ENCODE data around the gene NFS1.
A peak's percentile ranks its signal among the peaks of the same experiment; 100 is the strongest.

NFS1 gene

GRCh38 chr20:35635652-35636051 lies 63.5 kb downstream of the NFS1 start:
- DNase-seq, result no peak

GRCh38 chr20:35632539-35633115 lies 66.5 kb downstream of the NFS1 start:
- DNase-seq, result no peak

- DNase-seq, result no peak
Observed at GRCh38 chr20:35630636-35631035, 68.5 kb downstream of the NFS1 start.

GRCh38 chr20:35629427-35630145 lies 69.6 kb downstream of the NFS1 start:
- DNase-seq, result no peak

GRCh38 chr20:35627121-35627520 lies 72.0 kb downstream of the NFS1 start:
- no peak for DNase-seq

GRCh38 chr20:35626386-35627001 lies 72.7 kb downstream of the NFS1 start:
- DNase-seq, result peak; percentile 51

- DNase-seq, result no peak
Observed at GRCh38 chr20:35625584-35626385, 73.4 kb downstream of the NFS1 start.

GRCh38 chr20:35621560-35621946 lies 77.6 kb downstream of the NFS1 start:
- DNase-seq, result no peak

- no peak for DNase-seq
Observed at GRCh38 chr20:35620818-35621559, 78.2 kb downstream of the NFS1 start.

- DNase-seq, result peak; percentile 92
Observed at GRCh38 chr20:35619196-35620095, 79.7 kb downstream of the NFS1 start.

- peak; percentile 44 for DNase-seq
Observed at GRCh38 chr20:35618263-35619131, 80.7 kb downstream of the NFS1 start.
